NCI-H69 (cell line): ENCODE results near the gene AGRN.
"Not testable (repeated sequence)": the region's sequence is repeated elsewhere in the genome, so short reads cannot be mapped to it uniquely, and the experiment has no call there.

Experiments
- DNase-seq: peaks from one replicate; lab custom pipeline; 2025; lab: John Stamatoyannopoulos, UW

Gene AGRN

GRCh38 chr1:1053682-1054081 lies 33.8 kb downstream of the AGRN start:
- no peak for DNase-seq

GRCh38 chr1:1054099-1054700 lies 34.3 kb downstream of the AGRN start:
- DNase-seq: no peak

- no peak for DNase-seq
These were observed 35.1 kb downstream of the AGRN start for GRCh38 chr1:1054971-1055370.

- DNase-seq: no peak
These were observed 36.2 kb downstream of the AGRN start for GRCh38 chr1:1055841-1056736.

GRCh38 chr1:1057769-1058087 lies 37.8 kb downstream of the AGRN start:
- DNase-seq: not testable (repeated sequence)

- no peak for DNase-seq
These were observed 38.4 kb downstream of the AGRN start for GRCh38 chr1:1058088-1058905.

- DNase-seq: peak; percentile 64
These were observed 39.1 kb downstream of the AGRN start for GRCh38 chr1:1058921-1059493.

GRCh38 chr1:1059494-1060280 lies 39.8 kb downstream of the AGRN start:
- DNase-seq: peak; percentile 87

GRCh38 chr1:1060281-1061000 lies 40.5 kb downstream of the AGRN start:
- no peak for DNase-seq

GRCh38 chr1:1061682-1062345 lies 41.9 kb downstream of the AGRN start:
- DNase-seq: peak; percentile 53

- no peak for DNase-seq
These were observed 42.6 kb downstream of the AGRN start for GRCh38 chr1:1062348-1063163.

- no peak for DNase-seq
These were observed 43.5 kb downstream of the AGRN start for GRCh38 chr1:1063261-1063944.

- peak; percentile 68 for DNase-seq
These were observed 44.3 kb downstream of the AGRN start for GRCh38 chr1:1063945-1064831.

GRCh38 chr1:1065265-1065939 lies 45.5 kb downstream of the AGRN start:
- DNase-seq: no peak

- not testable (repeated sequence) for DNase-seq
These were observed 46.0 kb downstream of the AGRN start for GRCh38 chr1:1065940-1066304.

- no peak for DNase-seq
These were observed 46.7 kb downstream of the AGRN start for GRCh38 chr1:1066403-1067283.
